ENCODE data around the gene LPAR5. TPM values are rescaled to one million over a fixed set of nuclear protein-coding genes. Genes with fewer than 3 reads are reported as not detected.

LPAR5 gene
- total and polyA plus RNA-seq, 2 of the 8 experiments (the other 6 are each of a cell fraction or from before 2014, with no cell fraction given), result 0.22 to 0.24 TPM

GRCh38 chr12:6613776-6614512 lies 21.8 kb downstream of the LPAR5 start (continued):
- TF ChIP-seq SIRT6 (IDR thresholded peaks at IDR 0.05; ENCODE audit: low read length), result no peak
- no peak for TF ChIP-seq FOSL1 (IDR thresholded peaks at IDR 0.05; ENCODE audit: insufficient read depth, low read depth, low read length)
- peak; percentile 68 for TF ChIP-seq MAX (IDR thresholded peaks at IDR 0.05)
- no peak for TF ChIP-seq RBBP5 (IDR thresholded peaks at IDR 0.05; ENCODE audit: borderline replicate concordance, low read depth, low read length)
- TF ChIP-seq TAF7 (optimal IDR thresholded peaks at IDR 0.05; ENCODE audit: borderline replicate concordance, low read depth, low read length), result no peak
- no peak for TF ChIP-seq ATF3 (IDR thresholded peaks at IDR 0.05; ENCODE audit: insufficient read depth, low read depth, low read length)
- no peak for TF ChIP-seq JUND (IDR thresholded peaks at IDR 0.05; ENCODE audit: low read length)
- no peak for TF ChIP-seq GTF2F1 (IDR thresholded peaks at IDR 0.05; ENCODE audit: borderline replicate concordance, low read depth, low read length)
- TF ChIP-seq EZH2 (IDR thresholded peaks at IDR 0.05; ENCODE audit: low read depth, low read length, severe bottlenecking), result no peak
- TF ChIP-seq NRF1 (IDR thresholded peaks at IDR 0.05; ENCODE audit: low read depth, low read length), result no peak
- TF ChIP-seq CHD2 (IDR thresholded peaks at IDR 0.05; ENCODE audit: low read length), result no peak
- TF ChIP-seq HDAC2 (IDR thresholded peaks at IDR 0.05; ENCODE audit: borderline replicate concordance in 1 of 2, low read depth in 2 of 2, low read length in 2 of 2), result 0 out of 4 replicates have a peak, but pooled peaks of 1 of the 2 experiments have one; percentile 4
- 0 out of 2 replicates have a peak, but pooled peaks have one; percentile 50 for TF ChIP-seq TAF1 (IDR thresholded peaks at IDR 0.05; ENCODE audit: low read depth, low read length)
- TF ChIP-seq JUN (IDR thresholded peaks at IDR 0.05; ENCODE audit: low read depth, low read length), result no peak
- TF ChIP-seq RXRA (IDR thresholded peaks at IDR 0.05; ENCODE audit: insufficient read depth, low read depth, low read length), result no peak
- no peak for TF ChIP-seq GABPA (IDR thresholded peaks at IDR 0.05; ENCODE audit: borderline replicate concordance, insufficient read depth, low read length)
- TF ChIP-seq KDM1A (IDR thresholded peaks at IDR 0.05; ENCODE audit: borderline replicate concordance, low read length), result peak; percentile 37; the same call in 1 of the 2 replicates
- TF ChIP-seq SRF (IDR thresholded peaks at IDR 0.05; ENCODE audit: low read depth, low read length), result no peak
- no peak for TF ChIP-seq RNF2 (IDR thresholded peaks at IDR 0.05; ENCODE audit: borderline replicate concordance, low read depth, low read length, missing control alignments, poor library complexity, severe bottlenecking)

Data from H1 (cell line).